T-helper 2 cell treated with Interferon-gamma antibody and Interleukin-4, amounts not matched to agents 5 μg/mL and 100 μg/mL, for 36 hours (primary cell): ENCODE results near the gene ZNF474.

ENCODE experiments used
- DNase-seq: peaks from one replicate; pipeline ENCODE4 v3.0.0; 2021; ENCODE audit warnings: low spot score
- H3K27ac Mint-ChIP-seq: one replicate; pipeline ENCODE4 v1.8.0; 2021; ENCODE audit warnings: mild to moderate bottlenecking, mixed read lengths
- H3K27me3 Mint-ChIP-seq: one replicate; pipeline ENCODE4 v1.8.0; 2021; ENCODE audit warnings: low read depth, mixed read lengths
- H3K36me3 Mint-ChIP-seq: one replicate; pipeline ENCODE4 v1.8.0; 2021; ENCODE audit warnings: low read depth, mixed read lengths
- H3K4me1 Mint-ChIP-seq: one replicate; pipeline ENCODE4 v1.8.0; 2021; ENCODE audit warnings: low read depth, mixed read lengths
- H3K4me3 Mint-ChIP-seq: one replicate; pipeline ENCODE4 v1.8.0; 2022; ENCODE audit warnings: mild to moderate bottlenecking, moderate library complexity, mixed read lengths
- H3K9me3 Mint-ChIP-seq: one replicate; pipeline ENCODE4 v1.8.0; 2021; ENCODE audit warnings: mixed read lengths

The ZNF474 gene

DNA sequence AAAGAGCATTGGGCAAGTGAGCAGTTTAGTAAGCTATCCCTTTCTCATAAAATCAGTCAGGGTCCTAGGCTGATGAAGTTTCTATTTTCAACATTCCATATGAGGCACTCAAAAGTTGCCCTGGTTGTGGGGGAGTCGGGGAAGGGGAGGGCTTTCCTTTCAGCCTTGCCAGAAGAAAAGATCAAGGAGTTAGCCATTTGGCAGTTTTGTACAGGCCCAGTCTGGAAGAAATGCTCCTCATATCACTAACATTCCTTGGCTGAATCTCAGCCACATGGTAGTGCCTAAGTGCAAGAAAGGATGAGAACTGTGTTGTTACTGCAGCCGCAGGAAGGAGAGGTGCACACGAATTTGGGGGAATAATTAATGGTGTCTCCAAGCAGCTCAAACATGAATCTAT, 60.8 kb downstream of the ZNF474 start:
- Mint-ChIP-seq H3K4me1 (no peaks in the 10 kb centered on the region), H3K36me3 (no peaks in the 10 kb centered on the region), H3K4me3 (no peak overlapping the region), H3K27me3 (peaks cover 5% of the 10 kb centered on the region), H3K9me3 (no peaks in the 10 kb centered on the region), H3K27ac (no peak overlapping the region)
- DNase-seq = no peak

GRCh38 chr5:122192497-122193496, 63.5 kb downstream of the ZNF474 start:
- H3K27me3 Mint-ChIP-seq = peaks cover 3% of the 10 kb centered on the region
- H3K4me3 Mint-ChIP-seq = no peak overlapping the region
- peaks cover 4% of the 10 kb centered on the region for H3K4me1 Mint-ChIP-seq
- no peaks in the 10 kb centered on the region for H3K9me3 Mint-ChIP-seq
- no peaks in the 10 kb centered on the region for H3K36me3 Mint-ChIP-seq
- peak; percentile 6 for DNase-seq
- H3K27ac Mint-ChIP-seq = no peak overlapping the region

DNA sequence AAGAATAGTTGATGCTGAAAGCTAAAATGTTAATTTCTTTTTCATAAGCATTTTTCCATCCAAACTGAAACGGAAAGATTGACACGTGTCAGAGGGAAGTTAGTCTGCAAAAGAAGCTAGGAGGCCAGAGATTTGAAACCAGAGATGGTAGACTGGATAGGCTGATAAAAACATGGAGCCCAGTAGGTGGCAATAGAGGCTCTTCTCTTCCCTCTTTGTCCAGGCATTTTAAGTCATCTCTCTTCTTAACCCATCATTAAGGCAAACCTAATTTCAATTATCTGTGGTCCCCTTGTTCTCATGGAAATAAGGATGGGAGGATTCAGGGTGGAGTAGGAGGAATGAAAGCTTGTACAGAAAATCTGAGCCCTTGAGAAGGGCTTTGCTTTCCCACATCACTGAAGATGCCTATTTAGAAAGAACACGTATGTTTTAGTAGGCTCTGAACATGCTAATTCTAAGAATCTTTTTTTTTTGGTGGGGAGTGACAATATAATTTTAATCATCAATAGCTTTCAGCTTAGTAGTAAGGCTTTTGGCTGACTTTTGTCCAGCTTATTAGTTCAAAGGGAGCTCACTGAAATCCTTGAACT, 66.6 kb downstream of the ZNF474 start:
- H3K4me3 Mint-ChIP-seq = no peak overlapping the region
- DNase-seq = no peak
- peaks cover 12% of the 10 kb centered on the region for H3K27me3 Mint-ChIP-seq
- no peaks in the 10 kb centered on the region for H3K9me3 Mint-ChIP-seq
- no peak overlapping the region for H3K27ac Mint-ChIP-seq
- H3K4me1 Mint-ChIP-seq = peaks cover 4% of the 10 kb centered on the region
- H3K36me3 Mint-ChIP-seq = no peaks in the 10 kb centered on the region

DNA sequence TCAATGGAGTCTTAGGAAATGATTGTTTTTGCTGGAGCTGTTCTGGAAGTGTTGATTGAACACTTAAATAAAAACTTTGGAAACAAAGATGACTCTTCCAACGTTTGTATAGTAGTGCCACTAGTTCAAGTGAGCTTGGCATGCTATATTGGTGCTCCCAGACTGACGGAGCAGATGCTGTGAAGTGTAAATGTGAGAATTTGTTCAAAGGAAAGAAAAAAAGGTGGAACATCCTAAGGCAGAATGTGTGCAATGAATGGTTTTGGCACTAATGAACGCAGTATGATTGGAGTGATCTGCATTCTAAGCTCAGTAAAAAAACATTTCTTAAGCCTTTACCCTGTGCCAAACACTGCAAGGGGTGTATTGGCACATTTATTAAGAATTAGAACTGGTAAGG, 69.8 kb downstream of the ZNF474 start:
- Mint-ChIP-seq H3K4me1 (peaks cover 4% of the 10 kb centered on the region), H3K4me3 (no peak overlapping the region), H3K9me3 (no peaks in the 10 kb centered on the region), H3K36me3 (no peaks in the 10 kb centered on the region), H3K27me3 (peaks cover 9% of the 10 kb centered on the region), H3K27ac (no peak overlapping the region)
- DNase-seq = no peak

DNA sequence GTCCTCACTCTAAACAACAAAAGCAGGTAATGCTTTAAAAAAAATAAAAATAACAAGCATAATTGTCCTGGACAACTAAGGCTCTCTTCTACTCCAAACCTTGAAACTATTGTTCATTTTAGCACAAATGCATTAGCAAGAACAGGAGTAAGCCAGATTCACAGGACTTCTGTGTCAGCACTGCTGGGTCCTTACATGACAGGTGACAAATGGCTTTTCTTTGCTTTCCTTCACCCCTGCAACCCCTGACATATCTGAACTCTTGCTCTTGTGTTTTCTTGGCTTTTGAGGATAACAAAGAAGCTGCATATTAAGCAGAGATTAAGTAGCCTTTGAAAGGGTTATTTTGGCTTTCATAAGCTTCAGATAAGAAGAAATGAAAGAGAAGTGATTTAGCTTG, 71.1 kb downstream of the ZNF474 start:
- Mint-ChIP-seq H3K27me3 (peaks cover 9% of the 10 kb centered on the region), H3K4me3 (no peak overlapping the region), H3K36me3 (no peaks in the 10 kb centered on the region), H3K4me1 (peaks cover 4% of the 10 kb centered on the region), H3K27ac (no peak overlapping the region), H3K9me3 (no peaks in the 10 kb centered on the region)
- DNase-seq = no peak

DNA sequence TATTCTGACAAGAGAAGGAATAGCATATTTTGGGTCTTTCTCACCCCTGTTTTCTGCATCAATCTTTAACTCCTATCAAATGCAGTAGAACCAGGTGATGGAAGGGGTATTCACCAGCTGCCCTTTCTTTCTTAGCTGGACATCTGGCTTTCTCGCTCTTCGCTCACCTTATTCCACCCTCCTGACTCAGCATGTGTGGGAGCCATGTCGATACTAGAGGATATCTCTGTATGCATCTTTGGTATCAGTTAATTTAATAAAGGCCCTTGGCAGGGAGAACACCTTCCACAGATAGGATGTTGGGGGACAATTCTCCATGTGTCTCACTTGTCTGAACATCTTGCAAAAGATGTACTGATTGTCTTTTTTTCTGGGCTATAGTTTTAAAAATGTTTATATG, 71.5 kb downstream of the ZNF474 start:
- Mint-ChIP-seq H3K27ac (no peak overlapping the region), H3K9me3 (no peaks in the 10 kb centered on the region), H3K4me3 (no peak overlapping the region), H3K27me3 (peaks cover 9% of the 10 kb centered on the region), H3K36me3 (no peaks in the 10 kb centered on the region), H3K4me1 (peaks cover 4% of the 10 kb centered on the region)
- no peak for DNase-seq

- Mint-ChIP-seq H3K4me1 (peaks cover 4% of the 10 kb centered on the region), H3K27me3 (peaks cover 9% of the 10 kb centered on the region), H3K9me3 (no peaks in the 10 kb centered on the region), H3K4me3 (no peak overlapping the region), H3K27ac (no peak overlapping the region), H3K36me3 (no peaks in the 10 kb centered on the region)
- DNase-seq = no peak
Measured at GRCh38 chr5:122201365-122201764, 72.0 kb downstream of the ZNF474 start.

DNA sequence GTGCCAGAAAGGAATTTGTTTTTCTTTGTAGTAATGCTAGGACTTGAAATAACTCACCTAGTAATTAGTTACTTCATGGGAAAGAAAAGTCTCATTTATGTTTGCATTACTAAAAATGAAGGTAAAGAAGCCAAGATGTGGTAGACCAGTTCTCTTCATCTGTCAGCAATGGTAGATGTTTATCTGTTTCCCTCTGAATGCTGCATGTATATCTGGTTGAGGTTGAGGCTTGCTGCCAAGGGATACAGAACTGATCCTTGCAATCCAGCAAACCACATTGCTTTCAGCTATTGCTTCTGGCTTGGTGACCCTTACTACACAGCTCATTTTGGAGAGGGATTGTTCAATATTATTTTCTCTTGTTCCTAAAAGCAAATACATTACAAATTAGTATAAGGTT, 73.6 kb downstream of the ZNF474 start:
- Mint-ChIP-seq H3K9me3 (no peaks in the 10 kb centered on the region), H3K27ac (no peak overlapping the region), H3K4me3 (no peak overlapping the region), H3K4me1 (no peaks in the 10 kb centered on the region), H3K27me3 (peaks cover 9% of the 10 kb centered on the region), H3K36me3 (no peaks in the 10 kb centered on the region)
- DNase-seq = no peak
